K562 (cell line): ENCODE results near the gene PHKG1. TPM values are rescaled to one million over a fixed set of nuclear protein-coding genes. Genes with fewer than 3 reads are reported as not detected.

Source experiments
- ARID2 ChIP-seq: fragments of 450-650 bp; IDR thresholded peaks from 2 replicates; pipeline ENCODE4 v1.6.1; 2017; ENCODE audit warnings: antibody characterized with exemption, mild to moderate bottlenecking
- GABPA ChIP-seq: fragments of 200-800 bp; sonication (Bioruptor generic); conservative IDR thresholded peaks from 2 replicates; pipeline ENCODE4 v1.6.1; 2016; ENCODE audit warnings: low read depth, missing genetic modification characterization, missing compliant biosample characterization
- RAD21 ChIP-seq, 2 experiments: fragments of 250-450 bp in 1 of 2; fragments of 450-650 bp in 1 of 2; sonication (Bioruptor Pico) in 1 of 2; formaldehyde crosslinking in 1 of 2; IDR thresholded peaks in 1 of 2; conservative IDR thresholded peaks in 1 of 2; 2 replicates each; pipeline versions ENCODE4 v1.4.0 to v1.8.0; 2020 to 2022; ENCODE audit warnings: mild to moderate bottlenecking in 2 of 2, moderate library complexity in 1 of 2
- RBM14 ChIP-seq: fragments of 200-400 bp; formaldehyde crosslinking; IDR thresholded peaks from 2 replicates; pipeline ENCODE4 v1.6.1; 2018; ENCODE audit warnings: low read depth, mild to moderate bottlenecking, low read length, moderate library complexity, borderline replicate concordance; ENCODE audit not compliant: insufficient read depth
- TEAD4 ChIP-seq, 2 experiments: sonication (generic) in 1 of 2; formaldehyde crosslinking in 1 of 2; IDR thresholded peaks; 2 replicates each; pipeline versions ENCODE4 v1.6.1 to v1.8.0; 2012 to 2022; ENCODE audit warnings: borderline replicate concordance in 1 of 2, inconsistent platforms in 1 of 2, low read length in 1 of 2, mild to moderate bottlenecking in 1 of 2, missing genetic modification reagents in 1 of 2
- ZC3H8 ChIP-seq: fragments of 450-650 bp; IDR thresholded peaks from 2 replicates; pipeline ENCODE4 v1.6.1; 2017
- polyA plus RNA-seq, 8 experiments: library from polyadenylated mRNA; depleted of rRNA in 4 of 8; stranded (reverse) in 5 of 8; unstranded in 3 of 8; fragments of >200 nt; fragmentation: Nextera tagmentation in 2 of 8; fragmentation: Illumina TruSeq in 1 of 8; extraction: Ambion mirVana in 2 of 8; extraction: Trizol in 1 of 8; gene quantifications; 2 replicates each; pipeline versions ENCODE4 v1.2.1 to v1.2.3, GENCODE V29; 2011 to 2014; ENCODE audit warnings: inconsistent platforms in 1 of 8, missing spikeins in 1 of 8
- total RNA-seq, 7 experiments: library from RNA; depleted of rRNA in 6 of 7; stranded (reverse); fragments of >200 nt in 6 of 7; fragmentation: Illumina TruSeq in 2 of 7; extraction: Trizol in 2 of 7; gene quantifications; 2 replicates each; pipeline versions ENCODE4 v1.2.1 to v1.2.3, GENCODE V29; 2011 to 2021; ENCODE audit warnings: low replicate concordance in 1 of 7
- TF ChIP-seq, protein P1 (sequence below): sonication (generic); formaldehyde crosslinking; IDR thresholded peaks from 2 replicates; pipeline ENCODE4 v1.9.0; 2022; ENCODE audit warnings: mild to moderate bottlenecking, missing genetic modification reagents
- TF ChIP-seq, protein P2 (sequence below): fragments of 250-450 bp; sonication (Bioruptor Pico); IDR thresholded peaks from 2 replicates; pipeline ENCODE4 v1.8.0; 2021; ENCODE audit warnings: borderline replicate concordance, mild to moderate bottlenecking, moderate library complexity; ENCODE audit not compliant: poor library complexity, severe bottlenecking
- TF ChIP-seq, protein P3 (sequence below), 2 experiments: IDR thresholded peaks in 1 of 2; conservative IDR thresholded peaks in 1 of 2; 2 replicates each; pipeline ENCODE4 v1.6.1; 2016; ENCODE audit warnings: low read depth in 2 of 2, mild to moderate bottlenecking in 1 of 2, missing compliant biosample characterization in 1 of 2, missing genetic modification characterization in 1 of 2, moderate library complexity in 1 of 2
- TF ChIP-seq, protein P4 (sequence below): fragments of 250-450 bp; sonication (Bioruptor Pico); IDR thresholded peaks from 2 replicates; pipeline ENCODE4 v1.5.0; 2021; ENCODE audit warnings: mild to moderate bottlenecking, borderline replicate concordance
- TF ChIP-seq, protein P5 (sequence below): sonication (generic); formaldehyde crosslinking; IDR thresholded peaks from 2 replicates; pipeline ENCODE4 v1.8.0; 2023; ENCODE audit warnings: mild to moderate bottlenecking, missing genetic modification reagents
- TF ChIP-seq, protein P6 (sequence below): fragments of 250-450 bp; sonication (Bioruptor Pico); IDR thresholded peaks from 2 replicates; pipeline ENCODE4 v1.8.0; 2021; ENCODE audit warnings: moderate library complexity, mild to moderate bottlenecking, inconsistent platforms

PHKG1 gene
- total and polyA plus RNA-seq, 9 of the 15 experiments (the other 6 are each of a cell fraction or from before 2014, with no cell fraction given): 0.10 to 0.83 (median 0.46) TPM

DNA sequence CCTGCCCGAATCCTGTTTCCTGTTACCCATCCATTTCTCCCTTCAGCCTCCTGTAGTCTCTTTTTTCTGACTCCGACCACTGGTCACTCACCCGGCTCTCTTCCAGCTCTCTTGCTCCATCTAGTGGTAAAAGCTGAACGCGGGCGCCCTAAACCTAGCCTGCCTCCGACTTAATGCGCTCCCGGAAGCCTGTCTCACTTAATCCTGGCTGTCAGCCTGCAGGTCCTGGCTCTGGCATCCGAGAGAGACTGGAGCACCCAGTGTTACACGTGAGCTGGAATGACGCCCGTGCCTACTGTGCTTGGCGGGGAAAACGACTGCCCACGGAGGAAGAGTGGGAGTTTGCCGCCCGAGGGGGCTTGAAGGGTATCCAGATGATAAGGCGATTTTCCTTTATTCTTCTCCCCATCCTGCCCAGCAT is 18.4 kb downstream of the PHKG1 start (continued):
- TF ChIP-seq, protein P1, sequence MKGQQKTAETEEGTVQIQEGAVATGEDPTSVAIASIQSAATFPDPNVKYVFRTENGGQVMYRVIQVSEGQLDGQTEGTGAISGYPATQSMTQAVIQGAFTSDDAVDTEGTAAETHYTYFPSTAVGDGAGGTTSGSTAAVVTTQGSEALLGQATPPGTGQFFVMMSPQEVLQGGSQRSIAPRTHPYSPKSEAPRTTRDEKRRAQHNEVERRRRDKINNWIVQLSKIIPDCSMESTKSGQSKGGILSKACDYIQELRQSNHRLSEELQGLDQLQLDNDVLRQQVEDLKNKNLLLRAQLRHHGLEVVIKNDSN (CRISPR knock-in tag): 0 out of 2 replicates have a peak, but pooled peaks have one; percentile 7
- TF ChIP-seq ZC3H8: no peak
- no peak for TF ChIP-seq TEAD4 (IDR thresholded peaks at IDR 0.05; ENCODE audit: low read length)
- TF ChIP-seq TEAD4 (CRISPR knock-in tag; IDR thresholded peaks at IDR 0.05; ENCODE audit: borderline replicate concordance): no peak
- TF ChIP-seq, protein P2, sequence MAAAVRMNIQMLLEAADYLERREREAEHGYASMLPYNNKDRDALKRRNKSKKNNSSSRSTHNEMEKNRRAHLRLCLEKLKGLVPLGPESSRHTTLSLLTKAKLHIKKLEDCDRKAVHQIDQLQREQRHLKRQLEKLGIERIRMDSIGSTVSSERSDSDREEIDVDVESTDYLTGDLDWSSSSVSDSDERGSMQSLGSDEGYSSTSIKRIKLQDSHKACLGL (CRISPR knock-in tag): no peak
- TF ChIP-seq, protein P3, sequence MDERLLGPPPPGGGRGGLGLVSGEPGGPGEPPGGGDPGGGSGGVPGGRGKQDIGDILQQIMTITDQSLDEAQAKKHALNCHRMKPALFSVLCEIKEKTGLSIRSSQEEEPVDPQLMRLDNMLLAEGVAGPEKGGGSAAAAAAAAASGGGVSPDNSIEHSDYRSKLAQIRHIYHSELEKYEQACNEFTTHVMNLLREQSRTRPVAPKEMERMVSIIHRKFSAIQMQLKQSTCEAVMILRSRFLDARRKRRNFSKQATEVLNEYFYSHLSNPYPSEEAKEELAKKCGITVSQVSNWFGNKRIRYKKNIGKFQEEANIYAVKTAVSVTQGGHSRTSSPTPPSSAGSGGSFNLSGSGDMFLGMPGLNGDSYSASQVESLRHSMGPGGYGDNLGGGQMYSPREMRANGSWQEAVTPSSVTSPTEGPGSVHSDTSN (CRISPR knock-in tag; IDR thresholded peaks at IDR 0.05; ENCODE audit: low read depth): no peak
- TF ChIP-seq, protein P3 (tag; conservative IDR thresholded peaks at IDR 0.05; ENCODE audit: low read depth): no peak
- no peak for TF ChIP-seq GABPA (tag)
- TF ChIP-seq, protein P4, sequence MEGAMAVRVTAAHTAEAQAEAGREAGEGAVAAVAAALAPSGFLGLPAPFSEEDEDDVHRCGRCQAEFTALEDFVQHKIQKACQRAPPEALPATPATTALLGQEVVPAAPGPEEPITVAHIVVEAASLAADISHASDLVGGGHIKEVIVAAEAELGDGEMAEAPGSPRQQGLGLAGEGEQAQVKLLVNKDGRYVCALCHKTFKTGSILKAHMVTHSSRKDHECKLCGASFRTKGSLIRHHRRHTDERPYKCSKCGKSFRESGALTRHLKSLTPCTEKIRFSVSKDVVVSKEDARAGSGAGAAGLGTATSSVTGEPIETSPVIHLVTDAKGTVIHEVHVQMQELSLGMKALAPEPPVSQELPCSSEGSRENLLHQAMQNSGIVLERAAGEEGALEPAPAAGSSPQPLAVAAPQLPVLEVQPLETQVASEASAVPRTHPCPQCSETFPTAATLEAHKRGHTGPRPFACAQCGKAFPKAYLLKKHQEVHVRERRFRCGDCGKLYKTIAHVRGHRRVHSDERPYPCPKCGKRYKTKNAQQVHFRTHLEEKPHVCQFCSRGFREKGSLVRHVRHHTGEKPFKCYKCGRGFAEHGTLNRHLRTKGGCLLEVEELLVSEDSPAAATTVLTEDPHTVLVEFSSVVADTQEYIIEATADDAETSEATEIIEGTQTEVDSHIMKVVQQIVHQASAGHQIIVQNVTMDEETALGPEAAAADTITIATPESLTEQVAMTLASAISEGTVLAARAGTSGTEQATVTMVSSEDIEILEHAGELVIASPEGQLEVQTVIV: no peak
- TF ChIP-seq RAD21 (CRISPR knock-in tag; conservative IDR thresholded peaks at IDR 0.05 in 1 of 2, IDR thresholded peaks at IDR 0.05 in 1 of 2): peak; percentile 88 to 91
- peak; percentile 83 for TF ChIP-seq ARID2
- TF ChIP-seq, protein P5, sequence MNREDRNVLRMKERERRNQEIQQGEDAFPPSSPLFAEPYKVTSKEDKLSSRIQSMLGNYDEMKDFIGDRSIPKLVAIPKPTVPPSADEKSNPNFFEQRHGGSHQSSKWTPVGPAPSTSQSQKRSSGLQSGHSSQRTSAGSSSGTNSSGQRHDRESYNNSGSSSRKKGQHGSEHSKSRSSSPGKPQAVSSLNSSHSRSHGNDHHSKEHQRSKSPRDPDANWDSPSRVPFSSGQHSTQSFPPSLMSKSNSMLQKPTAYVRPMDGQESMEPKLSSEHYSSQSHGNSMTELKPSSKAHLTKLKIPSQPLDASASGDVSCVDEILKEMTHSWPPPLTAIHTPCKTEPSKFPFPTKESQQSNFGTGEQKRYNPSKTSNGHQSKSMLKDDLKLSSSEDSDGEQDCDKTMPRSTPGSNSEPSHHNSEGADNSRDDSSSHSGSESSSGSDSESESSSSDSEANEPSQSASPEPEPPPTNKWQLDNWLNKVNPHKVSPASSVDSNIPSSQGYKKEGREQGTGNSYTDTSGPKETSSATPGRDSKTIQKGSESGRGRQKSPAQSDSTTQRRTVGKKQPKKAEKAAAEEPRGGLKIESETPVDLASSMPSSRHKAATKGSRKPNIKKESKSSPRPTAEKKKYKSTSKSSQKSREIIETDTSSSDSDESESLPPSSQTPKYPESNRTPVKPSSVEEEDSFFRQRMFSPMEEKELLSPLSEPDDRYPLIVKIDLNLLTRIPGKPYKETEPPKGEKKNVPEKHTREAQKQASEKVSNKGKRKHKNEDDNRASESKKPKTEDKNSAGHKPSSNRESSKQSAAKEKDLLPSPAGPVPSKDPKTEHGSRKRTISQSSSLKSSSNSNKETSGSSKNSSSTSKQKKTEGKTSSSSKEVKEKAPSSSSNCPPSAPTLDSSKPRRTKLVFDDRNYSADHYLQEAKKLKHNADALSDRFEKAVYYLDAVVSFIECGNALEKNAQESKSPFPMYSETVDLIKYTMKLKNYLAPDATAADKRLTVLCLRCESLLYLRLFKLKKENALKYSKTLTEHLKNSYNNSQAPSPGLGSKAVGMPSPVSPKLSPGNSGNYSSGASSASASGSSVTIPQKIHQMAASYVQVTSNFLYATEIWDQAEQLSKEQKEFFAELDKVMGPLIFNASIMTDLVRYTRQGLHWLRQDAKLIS: no peak
- no peak for TF ChIP-seq RBM14
- TF ChIP-seq, protein P6, sequence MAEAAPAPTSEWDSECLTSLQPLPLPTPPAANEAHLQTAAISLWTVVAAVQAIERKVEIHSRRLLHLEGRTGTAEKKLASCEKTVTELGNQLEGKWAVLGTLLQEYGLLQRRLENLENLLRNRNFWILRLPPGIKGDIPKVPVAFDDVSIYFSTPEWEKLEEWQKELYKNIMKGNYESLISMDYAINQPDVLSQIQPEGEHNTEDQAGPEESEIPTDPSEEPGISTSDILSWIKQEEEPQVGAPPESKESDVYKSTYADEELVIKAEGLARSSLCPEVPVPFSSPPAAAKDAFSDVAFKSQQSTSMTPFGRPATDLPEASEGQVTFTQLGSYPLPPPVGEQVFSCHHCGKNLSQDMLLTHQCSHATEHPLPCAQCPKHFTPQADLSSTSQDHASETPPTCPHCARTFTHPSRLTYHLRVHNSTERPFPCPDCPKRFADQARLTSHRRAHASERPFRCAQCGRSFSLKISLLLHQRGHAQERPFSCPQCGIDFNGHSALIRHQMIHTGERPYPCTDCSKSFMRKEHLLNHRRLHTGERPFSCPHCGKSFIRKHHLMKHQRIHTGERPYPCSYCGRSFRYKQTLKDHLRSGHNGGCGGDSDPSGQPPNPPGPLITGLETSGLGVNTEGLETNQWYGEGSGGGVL: no peak
